DMS 273 (cell line): ENCODE results near the gene CARD19.
A peak's percentile ranks its signal among the peaks of the same experiment; 100 is the strongest.

Experiments used
- DNase-seq: peaks from one replicate; lab custom pipeline; 2025; ENCODE audit not compliant: unreplicated experiment; lab: John Stamatoyannopoulos, UW

The CARD19 gene

DNA sequence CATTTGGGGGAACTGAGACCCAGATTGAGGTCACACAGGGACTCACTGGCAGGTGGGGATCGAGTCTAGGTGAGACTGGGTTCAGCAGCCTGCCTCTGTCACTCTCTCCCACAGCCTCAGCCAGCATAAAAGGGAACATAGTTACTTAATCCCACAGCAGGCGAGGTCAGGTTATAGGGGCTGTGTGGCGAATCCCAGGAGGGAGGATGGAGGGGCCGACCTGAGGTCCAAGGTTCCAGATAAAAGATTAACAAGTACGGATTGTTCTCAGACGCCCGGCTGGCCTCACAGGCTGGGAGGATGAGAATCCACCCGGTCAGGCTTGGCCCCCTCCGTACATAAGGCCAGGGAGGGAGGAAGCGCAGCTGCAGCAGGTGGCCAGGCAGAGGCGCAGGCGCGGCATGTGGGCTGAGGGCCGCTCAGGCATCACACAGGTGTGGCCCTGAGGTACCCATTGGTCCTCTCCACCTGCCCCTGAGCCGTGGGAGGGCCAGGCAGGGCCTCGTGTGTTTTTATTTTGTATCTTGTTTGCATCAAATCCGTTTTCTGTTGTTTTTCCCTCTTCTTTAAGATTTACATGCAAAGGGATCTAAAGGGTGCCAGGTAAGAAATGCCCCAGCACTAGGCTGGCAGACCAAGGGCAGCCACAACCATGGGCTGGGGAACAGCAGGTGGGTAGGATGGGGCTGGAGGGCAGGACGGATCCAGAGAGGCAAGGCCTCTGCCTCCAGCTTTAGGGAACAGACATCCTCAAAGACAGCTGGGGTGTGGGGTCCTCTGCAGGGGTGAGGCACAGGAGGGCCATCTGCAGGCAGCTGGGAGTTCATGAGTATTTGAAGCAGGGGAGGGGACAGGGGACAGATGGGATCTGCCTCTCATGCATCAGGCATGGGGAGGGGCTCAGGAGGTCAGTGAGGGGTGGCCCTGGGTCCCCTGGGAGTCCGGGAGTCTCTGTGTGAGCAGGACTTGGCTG is 33.9 kb upstream of the CARD19 start:
- peak; percentile 72 for DNase-seq

- peak; percentile 31 for DNase-seq
Measured at GRCh38 chr9:93064392-93065134, 31.5 kb upstream of the CARD19 start.

GRCh38 chr9:93065135-93065720 is 30.8 kb upstream of the CARD19 start:
- peak; percentile 50 for DNase-seq

- no peak for DNase-seq
Measured at GRCh38 chr9:93066978-93067603, 28.9 kb upstream of the CARD19 start.

DNA sequence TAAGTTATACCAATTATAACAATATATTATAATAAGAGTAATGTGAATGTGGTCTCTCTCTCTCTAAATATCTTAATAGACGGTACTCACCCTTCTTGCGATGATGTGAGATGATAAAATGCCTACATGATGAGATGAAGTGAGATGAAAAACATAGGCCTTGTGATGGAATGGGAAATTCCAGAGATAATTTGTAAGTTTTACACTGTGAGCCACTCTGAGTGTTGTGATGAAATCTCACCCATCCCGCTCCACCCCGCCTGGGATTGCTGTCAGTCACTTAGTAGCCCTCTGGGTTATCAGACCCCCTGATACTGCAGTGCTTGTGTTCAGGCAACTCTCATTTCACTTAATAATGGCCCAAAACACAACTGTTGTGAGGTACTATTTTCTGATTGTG is 27.1 kb upstream of the CARD19 start:
- DNase-seq = no peak

DNA sequence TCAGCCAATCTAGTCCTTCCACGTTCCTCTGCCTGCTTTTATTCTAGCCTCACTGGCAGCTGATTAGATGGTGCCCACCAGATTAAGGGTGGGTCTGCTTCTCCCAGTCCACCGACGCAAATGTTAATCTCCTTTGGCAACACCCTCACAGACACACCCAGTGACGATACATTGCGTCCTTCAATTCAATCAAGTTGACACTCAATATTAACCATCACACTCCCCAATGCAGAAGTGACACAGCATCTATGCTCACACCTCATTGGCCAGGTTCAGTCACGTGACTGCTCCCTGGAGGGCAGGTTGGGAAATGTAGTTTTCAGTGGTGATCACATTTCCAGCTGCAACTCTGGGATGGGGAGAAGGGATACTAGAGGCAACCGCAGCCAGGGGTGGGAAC is 24.6 kb upstream of the CARD19 start:
- peak; percentile 71 for DNase-seq

- DNase-seq = peak; percentile 82
Measured at GRCh38 chr9:93072383-93072795, 23.6 kb upstream of the CARD19 start.

GRCh38 chr9:93076101-93076791 is 19.8 kb upstream of the CARD19 start:
- no peak for DNase-seq

GRCh38 chr9:93076792-93077128 is 19.3 kb upstream of the CARD19 start:
- DNase-seq = no peak

GRCh38 chr9:93077367-93077766 is 18.6 kb upstream of the CARD19 start:
- no peak for DNase-seq

GRCh38 chr9:93077811-93078210 is 18.2 kb upstream of the CARD19 start:
- no peak for DNase-seq

GRCh38 chr9:93079371-93079770 is 16.6 kb upstream of the CARD19 start:
- DNase-seq = no peak

GRCh38 chr9:93080406-93080805 is 15.6 kb upstream of the CARD19 start:
- no peak for DNase-seq

DNA sequence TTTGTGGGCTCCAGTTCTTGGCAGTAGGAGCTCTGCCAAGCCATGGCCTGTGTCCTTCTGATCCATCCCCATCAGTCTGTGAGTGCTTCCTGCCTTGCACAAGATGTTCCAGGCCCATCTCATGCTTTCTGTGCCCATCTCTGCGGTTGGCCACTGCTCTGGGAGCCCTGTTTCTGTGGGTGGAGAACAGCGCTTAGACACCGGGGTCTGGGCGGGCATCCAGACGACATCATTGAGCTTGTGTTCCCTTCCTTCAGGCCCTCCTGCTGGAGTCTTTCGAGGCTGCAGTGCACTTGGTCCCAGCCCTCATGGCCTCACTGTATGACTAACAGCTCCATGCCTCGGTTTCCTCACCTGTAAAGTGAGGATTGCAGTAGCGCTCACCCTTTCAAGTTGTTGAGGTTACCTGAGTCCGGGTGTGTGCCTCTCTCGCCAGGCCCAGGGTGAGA is 14.9 kb upstream of the CARD19 start:
- DNase-seq = no peak

DNA sequence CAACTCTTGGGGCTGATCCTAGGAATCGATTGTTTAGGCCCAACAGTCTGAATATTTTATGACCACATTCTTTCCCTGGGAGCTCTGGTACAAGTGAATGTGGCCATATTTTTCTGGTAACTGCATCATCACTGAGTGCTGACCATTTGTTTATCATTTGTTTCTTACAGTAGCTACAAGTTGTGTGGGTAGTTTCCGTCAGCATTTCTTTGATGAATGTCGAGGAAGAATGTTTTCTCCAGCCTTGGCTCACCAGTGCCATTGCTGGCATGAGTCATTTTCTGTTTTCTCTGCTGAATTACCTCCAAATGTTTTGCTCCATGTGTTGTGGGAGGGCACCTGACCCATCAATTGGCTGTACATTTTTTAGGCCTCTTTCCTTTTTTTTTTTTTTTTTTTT is 14.1 kb upstream of the CARD19 start:
- DNase-seq = no peak

DNA sequence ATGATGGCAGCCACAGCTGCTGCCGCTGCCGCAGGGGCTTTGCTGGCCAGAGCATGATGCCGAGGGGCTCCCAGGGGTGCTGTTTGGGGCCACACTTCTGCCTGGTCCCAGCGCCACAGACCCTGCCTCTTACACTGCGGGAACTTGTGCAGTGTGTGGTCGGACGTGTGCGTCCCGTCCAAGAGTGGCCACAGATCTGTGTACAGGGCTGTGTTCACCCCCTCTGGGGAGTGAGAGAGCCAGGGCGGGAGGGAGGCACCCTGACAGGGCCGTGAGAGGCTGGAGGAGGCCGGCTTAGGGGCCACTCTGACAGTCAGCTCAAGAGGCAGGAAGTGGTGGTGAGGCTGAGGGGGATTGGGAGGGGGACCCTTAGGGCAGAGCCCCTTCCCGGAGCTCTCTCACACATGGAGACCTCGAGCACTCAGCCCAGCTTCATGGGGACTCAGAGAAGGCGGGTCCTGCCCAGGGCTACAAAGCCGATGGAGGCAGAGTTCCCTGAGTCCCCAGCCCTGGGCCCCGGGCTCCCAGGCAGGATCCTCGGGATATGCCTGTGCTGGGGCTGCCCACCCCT is 13.1 kb upstream of the CARD19 start:
- DNase-seq = no peak

DNA sequence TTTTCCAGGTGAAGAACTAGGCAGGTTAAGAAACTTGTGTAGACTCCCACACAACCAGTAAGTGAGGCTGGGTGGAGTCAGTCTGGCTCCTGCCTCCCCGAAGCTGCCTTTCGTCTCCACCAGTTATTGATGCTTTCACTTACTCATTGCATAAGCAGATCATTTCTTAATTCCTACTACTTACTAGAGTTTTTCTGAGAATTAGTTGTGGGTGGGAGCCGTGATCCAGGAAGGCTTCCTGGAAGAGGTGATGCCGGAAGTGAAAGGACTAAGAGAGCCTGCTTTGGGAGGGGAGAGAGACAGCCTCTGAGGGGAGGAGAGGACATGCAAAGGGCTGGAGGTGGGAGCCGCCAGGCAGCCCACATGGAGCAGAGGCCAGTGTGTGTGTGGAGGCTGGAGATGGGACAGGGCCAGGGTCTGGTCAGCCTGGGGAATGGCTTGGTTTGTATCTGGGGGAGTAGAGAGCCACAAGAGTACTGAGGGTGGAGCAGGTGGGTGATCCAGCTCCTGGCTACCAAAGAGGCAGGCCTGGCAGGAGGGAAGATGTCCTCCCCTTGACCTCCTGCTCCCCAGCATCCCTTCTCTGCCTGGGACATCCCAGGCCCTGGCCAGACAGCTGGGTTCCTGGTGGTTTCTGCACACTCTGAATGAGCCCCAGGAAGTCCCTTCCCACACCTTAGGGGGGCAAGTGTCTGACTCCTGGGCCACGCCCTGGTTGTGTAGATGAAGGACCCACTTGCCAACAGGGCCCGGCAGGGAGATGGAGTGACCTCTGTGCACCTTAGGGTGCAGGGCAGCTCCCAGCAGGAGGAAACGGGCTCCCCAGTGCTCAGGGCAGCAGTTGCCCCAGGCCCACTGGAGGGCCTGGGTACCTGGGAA is 12.2 kb upstream of the CARD19 start:
- no peak for DNase-seq

GRCh38 chr9:93084471-93084881 is 11.5 kb upstream of the CARD19 start:
- DNase-seq = no peak

- DNase-seq = no peak
Measured at GRCh38 chr9:93085676-93086075, 10.3 kb upstream of the CARD19 start.
